ENCODE results near the gene MSRB1.

DNA sequence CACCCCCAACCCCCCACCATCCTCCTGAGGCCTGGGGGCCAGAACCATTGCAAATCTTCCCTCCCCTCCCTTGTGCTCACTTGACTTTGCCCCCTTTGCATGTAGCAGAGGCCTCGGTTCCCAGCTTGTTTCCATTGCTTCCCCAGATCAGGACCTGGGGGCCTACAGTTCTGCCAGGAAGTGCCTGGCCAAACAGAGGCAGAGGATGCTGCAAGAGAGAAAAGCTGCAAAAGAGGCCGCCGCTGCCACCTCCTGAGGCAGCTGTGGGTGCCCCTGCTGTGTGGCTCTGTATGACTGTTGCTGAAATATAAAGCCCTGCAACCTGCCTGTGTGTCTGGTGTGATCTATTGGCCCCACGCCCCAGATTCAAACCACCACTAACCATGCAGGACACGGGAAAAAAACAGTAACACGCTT, 18.7 kb upstream of the MSRB1 start:
- TF ChIP-seq, protein P1, sequence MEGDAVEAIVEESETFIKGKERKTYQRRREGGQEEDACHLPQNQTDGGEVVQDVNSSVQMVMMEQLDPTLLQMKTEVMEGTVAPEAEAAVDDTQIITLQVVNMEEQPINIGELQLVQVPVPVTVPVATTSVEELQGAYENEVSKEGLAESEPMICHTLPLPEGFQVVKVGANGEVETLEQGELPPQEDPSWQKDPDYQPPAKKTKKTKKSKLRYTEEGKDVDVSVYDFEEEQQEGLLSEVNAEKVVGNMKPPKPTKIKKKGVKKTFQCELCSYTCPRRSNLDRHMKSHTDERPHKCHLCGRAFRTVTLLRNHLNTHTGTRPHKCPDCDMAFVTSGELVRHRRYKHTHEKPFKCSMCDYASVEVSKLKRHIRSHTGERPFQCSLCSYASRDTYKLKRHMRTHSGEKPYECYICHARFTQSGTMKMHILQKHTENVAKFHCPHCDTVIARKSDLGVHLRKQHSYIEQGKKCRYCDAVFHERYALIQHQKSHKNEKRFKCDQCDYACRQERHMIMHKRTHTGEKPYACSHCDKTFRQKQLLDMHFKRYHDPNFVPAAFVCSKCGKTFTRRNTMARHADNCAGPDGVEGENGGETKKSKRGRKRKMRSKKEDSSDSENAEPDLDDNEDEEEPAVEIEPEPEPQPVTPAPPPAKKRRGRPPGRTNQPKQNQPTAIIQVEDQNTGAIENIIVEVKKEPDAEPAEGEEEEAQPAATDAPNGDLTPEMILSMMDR (IDR thresholded peaks at IDR 0.05; ENCODE audit: low read depth, low read length, missing input control) = no peak
- no peak for TF ChIP-seq YY1 (IDR thresholded peaks at IDR 0.05)
- TF ChIP-seq RXRA (IDR thresholded peaks at IDR 0.05) = no peak
- TF ChIP-seq HNF4A (conservative IDR thresholded peaks at IDR 0.05) = no peak
- no peak for TF ChIP-seq TAF1 (conservative IDR thresholded peaks at IDR 0.05)
